GM18502 (cell line): ENCODE results near the gene NAP1L1.

ENCODE experiments used
- ATAC-seq: cut with Tn5 transposase; IDR thresholded peaks from one replicate; pipeline ENCODE4 v1.9.1; 2021; ENCODE audit warnings: mild to moderate bottlenecking; ENCODE audit not compliant: unreplicated experiment, poor library complexity

The NAP1L1 gene

DNA sequence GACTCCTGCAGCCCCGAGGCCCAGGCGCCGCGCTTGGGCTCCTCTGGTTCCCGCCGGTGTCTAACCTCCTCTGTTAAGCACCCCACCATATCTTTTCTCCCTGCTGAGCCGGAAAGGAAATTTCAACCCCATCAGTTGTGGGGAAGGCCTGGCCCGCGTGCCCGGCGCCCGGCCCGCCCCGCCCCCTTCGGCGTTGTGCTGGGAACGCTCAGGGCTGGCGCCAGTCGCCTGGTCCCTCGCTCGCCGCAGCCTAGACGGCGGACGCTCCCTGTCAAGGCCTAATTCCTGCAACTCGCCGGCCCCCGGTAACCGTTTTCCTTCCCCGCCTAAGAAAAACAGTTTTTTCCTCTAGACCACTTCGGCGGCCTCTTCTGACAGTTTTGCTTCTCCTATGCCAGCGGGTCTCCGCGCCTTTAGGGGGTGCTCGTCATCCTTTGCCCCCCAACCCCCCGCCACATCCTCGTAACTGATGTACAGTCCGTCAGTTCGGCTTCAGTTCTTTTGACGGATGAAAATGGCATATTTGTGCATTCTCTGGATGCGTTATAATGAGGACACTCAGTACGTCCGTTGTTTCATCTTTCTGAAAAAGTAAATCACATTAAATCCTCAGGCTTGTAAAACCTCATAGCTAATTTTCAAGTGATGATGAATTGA lies 506 bp upstream of the NAP1L1 start:
- ATAC-seq: peak; percentile 62

DNA sequence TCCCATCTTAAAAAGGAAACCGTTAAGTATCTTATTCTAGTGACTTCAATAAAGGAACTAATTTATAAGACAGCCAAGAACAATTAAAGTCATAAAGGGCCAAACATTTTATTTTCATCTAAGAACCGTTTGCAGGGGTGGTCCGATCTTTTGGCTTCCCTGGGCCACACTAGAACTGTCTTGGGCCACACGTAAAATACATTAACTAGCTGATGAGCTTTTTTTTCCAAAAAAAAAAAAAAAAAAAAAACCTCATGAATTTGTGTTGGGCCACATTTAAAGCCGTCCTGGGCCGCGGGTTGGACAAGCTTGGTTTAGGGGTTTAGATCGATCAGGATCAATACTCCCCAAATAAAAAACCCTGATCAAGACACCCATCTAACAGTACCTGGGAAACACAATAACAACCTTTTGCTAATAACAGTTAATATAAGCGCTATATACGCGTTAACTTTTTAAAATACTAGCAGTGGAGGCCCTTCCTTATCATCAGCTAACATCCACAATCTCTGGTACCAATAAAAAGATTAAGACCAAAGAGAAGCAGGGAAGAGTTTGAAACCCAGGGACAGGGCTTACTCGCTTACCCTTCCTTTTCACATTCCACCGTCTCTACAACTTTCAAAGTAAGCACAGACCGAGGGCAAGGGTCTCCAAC lies 1.1 kb downstream of the NAP1L1 start:
- ATAC-seq: peak; percentile 0

DNA sequence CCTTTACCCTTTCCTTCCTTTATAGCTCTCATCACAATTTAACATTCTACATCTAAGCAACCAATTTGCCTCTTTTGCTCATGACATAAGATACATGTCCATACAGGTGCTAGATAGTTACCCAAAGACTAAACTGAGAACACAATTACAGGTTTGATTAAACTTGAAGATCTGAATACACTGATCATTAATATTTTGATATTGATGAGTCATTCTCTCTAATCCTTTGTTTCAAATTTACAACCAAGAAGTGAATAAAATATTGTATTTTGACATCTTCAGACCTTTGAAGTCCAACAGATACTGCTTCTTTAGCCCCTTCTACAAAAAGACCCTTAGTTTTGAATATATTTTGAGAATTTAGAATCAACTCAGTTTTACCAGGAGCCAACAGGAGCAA lies 2.6 kb downstream of the NAP1L1 start:
- no peak for ATAC-seq

DNA sequence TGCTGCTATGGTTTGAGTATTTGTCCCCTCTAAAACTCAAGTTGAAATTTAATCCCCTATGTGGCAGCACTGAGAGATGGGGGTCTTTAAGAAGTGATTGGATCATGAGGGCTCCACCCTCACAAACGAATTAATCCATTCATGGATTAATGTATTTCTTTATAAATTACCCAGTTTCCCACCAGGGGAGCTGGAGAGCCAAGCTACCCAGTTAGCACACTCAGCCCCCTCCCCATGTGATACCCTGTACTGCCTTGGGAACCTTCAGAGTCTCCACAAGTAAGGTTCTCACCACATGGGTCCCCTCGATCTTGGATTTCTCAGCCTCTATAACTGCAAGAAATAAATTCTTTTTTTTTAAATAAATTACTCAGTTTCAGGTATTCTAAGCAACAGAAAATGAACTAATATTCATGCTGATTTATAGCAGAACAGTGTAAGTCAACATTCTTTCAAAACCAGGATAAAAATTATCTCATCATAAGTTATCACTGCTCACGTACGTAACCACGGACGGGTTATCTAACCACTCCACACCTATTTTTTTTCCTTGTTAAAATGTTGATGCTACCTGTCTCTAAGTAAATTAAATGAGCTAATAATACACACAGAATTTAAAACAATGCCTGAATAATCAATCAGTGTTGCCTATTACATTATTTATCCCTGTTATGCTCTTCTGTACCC lies 3.6 kb downstream of the NAP1L1 start:
- no peak for ATAC-seq

DNA sequence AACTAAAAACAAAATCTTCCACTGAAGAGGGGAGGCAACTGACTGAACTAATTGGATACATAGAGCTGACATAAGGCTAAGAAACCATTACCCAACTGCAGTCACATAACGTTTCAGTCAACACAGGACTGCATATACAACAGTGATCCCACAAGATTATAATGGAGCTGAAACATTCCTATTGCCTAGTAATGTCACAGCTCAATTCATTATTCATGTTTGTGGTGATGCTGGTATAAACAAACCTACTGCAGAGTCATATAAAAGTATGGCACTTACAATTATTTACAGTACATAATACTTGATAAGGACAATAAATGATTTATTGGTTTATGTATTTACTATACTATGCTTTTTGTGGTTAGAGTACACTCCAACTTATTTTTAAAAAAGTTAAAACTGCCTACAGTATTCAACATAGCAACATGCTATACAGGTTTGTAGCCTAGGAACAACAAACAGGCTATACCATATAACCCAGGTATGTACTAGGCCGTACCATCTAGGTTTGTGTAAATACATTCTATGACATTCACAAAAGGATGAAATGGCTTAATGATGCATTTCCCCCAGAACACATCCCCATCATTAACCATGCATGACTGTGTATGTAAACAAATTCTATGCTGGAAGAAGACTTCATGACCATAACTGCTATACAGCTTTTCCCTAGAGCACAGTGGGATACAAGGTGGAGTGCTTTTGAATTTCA lies 4.3 kb downstream of the NAP1L1 start:
- no peak for ATAC-seq

DNA sequence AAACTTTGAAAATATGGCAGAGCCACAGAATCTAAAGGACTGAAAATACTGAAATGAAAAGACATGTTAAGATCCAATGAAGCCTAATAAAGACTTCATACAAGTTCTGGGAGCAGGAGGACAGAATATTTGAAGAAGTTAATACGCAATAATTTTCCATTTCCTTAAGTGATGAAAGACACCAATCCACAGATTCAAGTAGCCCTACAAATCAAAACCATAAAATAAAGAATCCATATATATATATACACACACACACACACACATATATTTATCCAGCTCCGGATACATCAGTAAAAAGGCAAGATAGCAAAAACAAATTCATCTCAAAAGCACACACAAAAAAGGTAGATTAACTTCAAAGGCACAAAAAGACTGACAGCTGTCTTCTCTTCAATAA lies 5.7 kb downstream of the NAP1L1 start:
- ATAC-seq: no peak

DNA sequence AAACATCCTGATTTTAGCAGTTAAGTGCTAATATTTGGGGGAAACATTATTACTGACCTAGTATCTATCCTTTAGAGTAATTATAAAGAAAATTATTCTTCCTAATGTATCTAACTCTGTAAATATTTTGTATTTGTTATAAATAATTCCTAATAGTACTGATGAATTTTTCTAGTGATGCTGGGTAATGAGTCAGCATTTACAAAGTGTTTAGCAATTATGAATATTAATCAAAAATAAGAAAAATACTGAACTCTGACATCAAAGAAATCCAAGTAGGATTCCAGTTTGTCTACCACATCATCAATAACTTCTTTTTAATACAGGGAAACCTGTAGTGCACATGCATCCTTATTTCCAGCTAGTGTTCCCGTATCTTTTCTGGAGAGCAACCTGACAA lies 9.0 kb downstream of the NAP1L1 start:
- no peak for ATAC-seq

DNA sequence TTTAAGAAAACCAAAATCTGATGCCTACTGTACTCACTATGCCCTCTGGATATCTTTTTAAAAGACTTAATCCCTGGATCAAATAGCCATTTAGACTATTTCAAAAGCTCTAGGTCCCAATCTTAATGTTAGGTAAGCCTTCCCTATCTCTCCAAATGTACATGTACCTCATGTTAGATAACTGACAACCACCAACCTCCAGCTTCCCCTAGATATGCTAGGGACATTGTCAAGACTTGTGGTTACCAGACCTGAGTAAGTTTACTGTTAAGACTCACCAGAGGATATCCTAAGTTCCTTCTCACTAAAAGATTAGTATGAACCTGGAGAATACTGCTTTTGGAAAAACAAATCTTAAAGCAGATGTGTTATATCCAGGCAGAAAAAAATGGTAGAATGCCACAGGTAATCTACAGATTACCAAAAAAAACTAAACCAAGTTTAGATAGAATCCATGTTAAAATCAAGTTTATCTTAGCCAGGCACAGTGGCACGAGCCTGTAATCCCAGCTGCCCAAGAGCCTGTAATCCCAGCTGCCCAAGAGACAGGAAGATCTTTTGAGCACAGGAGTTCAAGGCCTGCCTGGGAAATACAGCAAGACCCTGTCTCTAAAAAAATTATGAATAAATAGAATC lies 9.7 kb downstream of the NAP1L1 start:
- peak; percentile 53 for ATAC-seq

DNA sequence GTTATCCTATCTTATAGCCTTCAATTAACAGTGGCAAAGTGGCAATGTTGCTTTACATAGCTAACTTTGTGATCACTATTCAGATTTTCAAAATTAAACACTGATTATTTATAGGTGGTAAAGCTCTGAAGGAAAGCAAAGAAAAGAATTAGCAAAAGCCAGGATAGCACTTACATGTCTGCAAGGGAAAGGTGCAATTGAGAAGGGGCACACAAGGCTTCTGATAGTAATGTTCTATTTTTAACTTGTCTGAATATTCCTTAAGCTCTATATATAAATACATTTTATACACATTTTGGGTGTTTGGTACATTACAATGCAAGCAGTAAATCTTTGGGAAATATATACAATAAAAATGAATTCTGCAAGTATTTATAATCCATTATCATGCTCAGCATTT lies 10.9 kb downstream of the NAP1L1 start:
- no peak for ATAC-seq

DNA sequence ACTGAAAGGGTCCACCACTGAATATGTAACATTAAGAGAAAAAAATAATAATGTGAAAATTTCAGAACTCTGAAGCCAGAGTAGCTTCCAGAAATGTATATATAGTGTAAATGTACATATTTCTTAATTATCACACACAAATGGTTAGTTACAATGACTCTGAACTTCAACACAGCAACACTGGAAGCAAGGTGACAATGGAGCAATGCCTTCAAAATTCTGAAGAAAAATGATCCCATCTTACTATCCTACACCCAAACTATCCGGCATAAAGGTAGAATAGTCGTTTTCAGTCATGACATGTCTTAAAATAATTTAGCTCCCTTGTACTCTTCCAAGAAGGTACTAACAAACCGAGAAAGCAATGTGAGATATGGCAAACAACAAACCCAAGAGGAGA lies 11.9 kb downstream of the NAP1L1 start:
- no peak for ATAC-seq

DNA sequence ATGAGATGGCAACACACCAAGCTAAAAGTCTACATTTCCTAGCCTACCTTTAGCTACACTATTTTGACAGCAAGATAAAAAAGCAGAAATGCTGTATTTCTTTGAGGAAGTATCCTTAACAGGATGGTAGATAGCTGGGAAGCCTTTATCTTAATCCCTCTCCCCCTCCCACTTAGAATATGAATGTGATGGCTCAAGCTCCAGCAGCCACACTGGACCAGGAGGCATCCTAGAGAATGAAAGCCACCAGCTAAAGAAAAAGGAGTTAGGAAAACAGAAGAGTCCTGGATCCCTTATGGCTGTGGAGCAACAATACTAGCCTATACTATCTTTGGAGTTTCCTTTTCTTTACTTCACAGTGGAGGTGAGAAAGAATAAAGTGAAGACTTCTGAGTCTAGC lies 15.1 kb downstream of the NAP1L1 start:
- no peak for ATAC-seq

DNA sequence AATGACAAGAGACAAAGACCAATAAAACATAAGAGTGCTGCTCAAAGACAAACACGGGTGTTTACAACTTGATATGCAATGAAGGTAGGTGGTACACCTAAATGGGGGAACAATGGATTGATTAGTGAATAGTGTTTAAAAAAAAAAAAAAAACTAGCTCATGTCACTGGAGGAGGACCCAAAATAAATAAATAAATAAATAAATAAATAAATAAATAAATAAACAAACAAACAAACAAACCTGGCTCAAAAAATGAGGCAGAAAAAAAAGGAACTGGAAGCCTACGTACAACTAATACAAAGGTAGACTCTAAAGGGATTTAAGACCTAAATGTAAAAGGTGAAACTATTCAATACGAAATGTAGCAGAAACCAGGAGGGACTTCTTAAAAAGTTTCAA lies 18.6 kb downstream of the NAP1L1 start:
- no peak for ATAC-seq

DNA sequence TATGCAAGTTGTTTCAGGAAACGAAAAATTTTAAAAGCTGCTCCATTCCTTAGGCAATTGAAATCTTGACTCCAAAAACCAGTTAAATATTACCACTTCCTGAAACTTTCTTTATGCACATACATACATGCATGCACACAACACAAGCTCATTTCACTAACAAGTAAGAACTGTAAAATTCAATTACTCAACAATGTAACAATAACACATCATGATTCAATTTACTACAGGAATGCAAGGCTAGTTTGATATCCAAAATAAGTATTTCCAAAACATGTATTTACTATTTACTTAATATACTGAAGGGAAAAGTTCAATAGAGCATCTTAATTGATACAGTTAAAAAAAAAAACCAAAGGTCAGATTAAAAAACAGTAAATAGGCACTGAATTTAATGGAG lies 19.6 kb downstream of the NAP1L1 start:
- ATAC-seq: no peak

DNA sequence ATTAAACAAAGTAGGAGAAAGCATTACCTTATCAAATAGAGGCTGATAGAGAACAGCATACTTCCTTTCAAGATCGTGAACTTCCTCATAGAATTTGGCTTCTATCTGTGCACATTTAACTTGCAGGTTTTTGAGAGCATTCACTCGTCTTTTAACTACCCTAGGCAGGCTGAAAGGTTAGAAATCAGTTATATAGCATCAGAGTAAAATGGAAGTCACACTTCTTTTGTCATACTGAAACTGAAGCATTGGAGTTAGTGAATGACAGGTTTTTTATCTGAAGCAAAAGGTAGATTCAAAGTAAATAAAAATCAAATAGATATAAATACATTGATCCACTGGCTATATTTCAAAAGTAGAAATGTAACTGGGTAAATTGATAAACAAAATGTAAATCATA lies 24.4 kb downstream of the NAP1L1 start:
- no peak for ATAC-seq

DNA sequence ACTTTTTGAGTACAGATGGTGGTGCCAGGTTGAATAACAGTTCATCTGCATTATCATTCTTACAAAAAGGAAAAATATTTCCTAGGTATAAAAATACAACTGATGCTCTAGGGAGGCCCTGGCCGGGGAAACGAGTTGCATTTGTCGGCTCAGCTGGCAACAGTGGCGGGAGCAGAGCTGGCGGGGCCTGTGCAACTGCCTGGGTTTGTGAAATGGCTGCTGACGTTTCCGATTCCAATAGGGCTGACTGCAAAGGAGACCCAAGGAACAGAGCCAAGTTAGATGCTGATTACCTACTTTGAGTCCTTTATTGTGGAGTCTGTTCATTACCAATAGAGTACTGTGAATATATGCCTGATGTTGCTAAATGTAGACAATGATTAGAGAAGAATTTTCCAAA lies 27.2 kb downstream of the NAP1L1 start:
- no peak for ATAC-seq

DNA sequence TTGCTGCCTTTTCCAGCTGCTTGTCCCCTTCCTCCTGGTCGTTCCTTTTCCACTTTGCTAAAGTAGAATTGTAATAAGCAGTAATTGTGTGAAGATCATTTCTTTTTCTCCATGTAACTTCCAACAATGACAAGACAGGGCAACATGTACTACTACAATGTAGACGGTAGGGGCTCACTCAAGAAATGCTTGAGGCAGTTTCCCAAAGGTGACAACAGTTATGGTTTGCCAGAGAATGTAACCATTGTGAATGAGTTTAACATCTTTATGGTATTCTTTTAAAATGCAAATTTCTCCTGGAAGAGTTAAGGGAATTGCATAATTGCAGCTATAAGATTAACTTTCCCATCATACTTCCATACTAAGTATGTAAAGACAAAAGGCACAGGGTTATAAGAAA lies 29.1 kb downstream of the NAP1L1 start:
- ATAC-seq: no peak

DNA sequence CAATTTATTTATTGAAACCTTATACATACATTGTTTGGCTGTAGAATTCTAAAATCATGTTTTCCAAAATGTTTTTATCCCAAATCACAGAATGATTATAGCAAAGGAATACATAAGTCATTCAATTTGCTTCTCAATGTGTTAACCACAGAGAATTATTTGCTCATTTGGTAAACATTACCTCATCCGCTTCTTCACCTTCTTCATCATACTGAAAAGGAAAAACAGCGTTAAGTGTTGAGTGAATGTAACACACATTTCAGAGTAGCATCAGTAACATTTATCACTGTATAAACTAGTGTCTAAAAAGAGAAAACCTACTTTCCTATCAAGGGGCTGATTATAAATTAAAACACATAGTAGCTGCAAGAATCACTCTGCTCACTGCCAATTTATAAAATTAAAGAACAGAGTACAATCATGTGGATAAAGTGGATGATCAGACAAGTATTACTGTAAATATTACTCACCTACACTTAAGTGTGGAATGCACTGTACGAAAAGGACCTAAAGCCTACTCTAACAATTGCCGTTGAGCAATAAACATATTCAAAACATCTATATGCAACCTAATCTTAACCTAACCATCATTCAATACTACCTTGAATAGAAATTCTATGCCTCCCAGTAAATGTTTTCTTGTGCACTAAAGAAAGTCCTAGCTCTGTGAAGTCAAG lies 34.8 kb downstream of the NAP1L1 start:
- no peak for ATAC-seq

DNA sequence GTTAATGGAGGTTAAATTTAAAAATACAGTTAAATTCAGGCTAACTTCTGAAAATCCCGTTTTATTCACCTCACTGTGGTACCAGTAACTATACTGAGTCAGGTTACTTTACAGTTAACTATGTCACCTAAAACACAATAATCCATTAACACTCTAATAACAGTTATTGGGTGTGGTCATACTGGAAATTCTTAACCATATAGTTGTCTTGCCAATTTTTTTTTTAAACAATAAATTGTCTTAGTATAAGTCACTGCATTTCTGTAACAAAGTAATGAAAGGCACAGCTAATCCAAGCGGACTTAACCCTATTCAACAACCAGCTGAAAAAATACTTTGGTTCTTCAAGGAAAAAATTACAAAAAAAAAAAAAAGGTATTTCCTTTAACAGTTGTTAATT lies 36.7 kb downstream of the NAP1L1 start:
- no peak for ATAC-seq

DNA sequence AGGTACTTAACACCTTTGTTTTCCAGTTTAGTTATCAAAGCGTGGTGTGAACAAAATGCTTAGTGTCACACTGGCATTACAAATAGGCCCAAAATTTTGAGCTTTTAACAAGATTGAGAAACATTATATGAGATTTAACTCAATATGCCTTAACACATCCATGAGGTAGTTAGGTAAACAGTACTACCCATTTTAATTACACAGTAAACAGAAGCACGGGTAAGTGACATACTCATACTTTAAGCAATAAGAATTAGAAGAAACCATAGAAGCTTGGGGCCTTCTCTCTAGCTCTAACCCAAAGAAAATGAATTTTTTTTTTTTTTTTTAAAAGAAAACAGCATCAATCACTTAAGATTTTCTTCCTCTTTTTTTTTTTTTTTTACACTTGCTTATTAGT lies 37.4 kb downstream of the NAP1L1 start:
- ATAC-seq: no peak

DNA sequence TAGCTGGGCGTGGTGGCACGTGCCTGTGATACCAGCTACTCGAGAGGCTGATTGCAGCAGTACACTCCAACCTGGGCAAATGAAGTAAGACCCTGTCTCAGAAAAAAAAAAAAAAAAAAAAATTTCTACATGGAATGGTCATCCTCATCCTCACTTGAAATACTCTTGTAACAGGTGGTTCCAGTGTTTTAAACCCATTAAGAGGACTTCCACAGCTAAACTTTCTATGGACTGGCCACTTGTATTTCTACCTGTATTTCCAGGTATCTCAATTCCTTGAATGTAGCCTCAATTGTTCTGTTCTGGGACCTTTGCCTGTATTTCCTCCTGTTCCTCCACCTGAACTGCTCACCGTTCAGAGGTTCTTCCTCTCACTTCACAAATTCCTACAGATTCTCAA lies 41.1 kb downstream of the NAP1L1 start:
- no peak for ATAC-seq
